HepG2 (cell line): Measurements from ENCODE around the gene CBX2. TPM values are rescaled to one million over a fixed set of nuclear protein-coding genes. Genes with fewer than 3 reads are reported as not detected.

ENCODE experiments used
- ARID4A ChIP-seq: sonication (generic); formaldehyde crosslinking; IDR thresholded peaks from 2 replicates; pipeline ENCODE4 v1.5.0; 2020; ENCODE audit warnings: mild to moderate bottlenecking, missing genetic modification reagents, borderline replicate concordance
- ARNTL ChIP-seq: sonication (generic); formaldehyde crosslinking; IDR thresholded peaks from 2 replicates; pipeline ENCODE4 v1.4.0; 2020; ENCODE audit warnings: mild to moderate bottlenecking, missing genetic modification reagents
- CREBL2 ChIP-seq: sonication (generic); formaldehyde crosslinking; IDR thresholded peaks from 2 replicates; pipeline ENCODE4 v1.8.1; 2023; ENCODE audit warnings: missing genetic modification reagents, mild to moderate bottlenecking, borderline replicate concordance
- FOXP4 ChIP-seq: sonication (generic); formaldehyde crosslinking; IDR thresholded peaks from 2 replicates; pipeline ENCODE4 v1.4.0; 2020; ENCODE audit warnings: missing genetic modification reagents
- ISL2 ChIP-seq: sonication (generic); formaldehyde crosslinking; IDR thresholded peaks from 2 replicates; pipeline ENCODE4 v1.5.0; 2020; ENCODE audit warnings: missing genetic modification reagents
- NCOA5 ChIP-seq: sonication (generic); formaldehyde crosslinking; IDR thresholded peaks from 2 replicates; pipeline ENCODE4 v1.4.0; 2020; ENCODE audit warnings: missing genetic modification reagents
- POGK ChIP-seq: sonication (generic); formaldehyde crosslinking; conservative IDR thresholded peaks from 2 replicates; pipeline ENCODE4 v1.8.0; 2022; ENCODE audit warnings: mild to moderate bottlenecking, moderate library complexity, missing genetic modification reagents
- RORA ChIP-seq: sonication (generic); formaldehyde crosslinking; IDR thresholded peaks from 2 replicates; pipeline ENCODE4 v1.5.0; 2020; ENCODE audit warnings: mild to moderate bottlenecking, missing genetic modification reagents, moderate library complexity
- ZFP36L1 ChIP-seq: sonication (generic); formaldehyde crosslinking; IDR thresholded peaks from 2 replicates; pipeline ENCODE4 v1.8.0; 2022; ENCODE audit warnings: mild to moderate bottlenecking, missing genetic modification reagents, moderate library complexity
- ZKSCAN8 ChIP-seq: IDR thresholded peaks from 2 replicates; pipeline ENCODE4 v1.6.1; 2016; ENCODE audit warnings: borderline replicate concordance, missing genetic modification reagents, missing compliant biosample characterization
- ZMYM3 ChIP-seq: sonication (generic); formaldehyde crosslinking; IDR thresholded peaks from 2 replicates; pipeline ENCODE4 v1.5.1; 2020; ENCODE audit warnings: mild to moderate bottlenecking, missing genetic modification reagents
- ZNF230 ChIP-seq: sonication (generic); formaldehyde crosslinking; IDR thresholded peaks from 2 replicates; pipeline ENCODE4 v1.4.0; 2020; ENCODE audit warnings: mild to moderate bottlenecking, missing genetic modification reagents
- ZNF567 ChIP-seq: sonication (generic); formaldehyde crosslinking; IDR thresholded peaks from 2 replicates; pipeline ENCODE4 v1.8.1; 2023; ENCODE audit warnings: mild to moderate bottlenecking, missing genetic modification reagents, borderline replicate concordance
- ZNF746 ChIP-seq: sonication (generic); formaldehyde crosslinking; IDR thresholded peaks from 2 replicates; pipeline ENCODE4 v1.8.0; 2022; ENCODE audit warnings: mild to moderate bottlenecking, missing genetic modification reagents
- ZNF781 ChIP-seq: sonication (generic); formaldehyde crosslinking; IDR thresholded peaks from 2 replicates; pipeline ENCODE4 v1.5.1; 2020; ENCODE audit warnings: borderline replicate concordance, mild to moderate bottlenecking, missing genetic modification reagents; ENCODE audit errors: not compliant biosample characterization
- ZNF891 ChIP-seq: sonication (generic); formaldehyde crosslinking; IDR thresholded peaks from 2 replicates; pipeline ENCODE4 v1.5.0; 2020; ENCODE audit warnings: mild to moderate bottlenecking, missing genetic modification reagents
- polyA plus RNA-seq, 8 experiments: library from polyadenylated mRNA; depleted of rRNA in 3 of 8; stranded (reverse) in 7 of 8; unstranded in 1 of 8; fragments of >200 nt; fragmentation: Illumina TruSeq in 4 of 8; extraction: Trizol in 4 of 8; gene quantifications; 2 replicates each; pipeline versions ENCODE4 v1.2.1 to v1.2.3, GENCODE V29; 2011 to 2016; ENCODE audit warnings: low read depth in 4 of 8, missing spikeins in 1 of 8, mixed read lengths in 1 of 8; ENCODE audit not compliant: insufficient read depth in 1 of 8
- total RNA-seq, 5 experiments: library from RNA; depleted of rRNA; stranded (reverse); fragments of >200 nt; fragmentation: Illumina TruSeq; extraction: Trizol; gene quantifications; 2 replicates each; pipeline ENCODE4 v1.2.3, GENCODE V29; 2016; ENCODE audit warnings: low read depth in 1 of 5
- TF ChIP-seq, protein P1 (sequence below): sonication (generic); formaldehyde crosslinking; IDR thresholded peaks from 2 replicates; pipeline ENCODE4 v1.9.0; 2021; ENCODE audit warnings: missing genetic modification reagents, borderline replicate concordance

The CBX2 gene
- total and polyA plus RNA-seq, 2 of the 13 experiments (the other 11 are each of a cell fraction or from before 2014, with no cell fraction given) = 14.5 to 31.1 TPM

- TF ChIP-seq ISL2 (CRISPR knock-in tag) (peak; percentile 85), NCOA5 (CRISPR knock-in tag) (no peak), ZNF746 (CRISPR knock-in tag) (peak; percentile 94), CREBL2 (no peak), ZKSCAN8 (CRISPR knock-in tag) (peak; percentile 89), POGK (CRISPR knock-in tag) (peak; percentile 99), FOXP4 (CRISPR knock-in tag) (peak; percentile 99), ZNF781 (peak; percentile 54), ZNF567 (no peak), ZNF891 (CRISPR knock-in tag) (0 out of 2 replicates have a peak, but pooled peaks have one; percentile 22), ZFP36L1 (no peak), ZMYM3 (CRISPR knock-in tag) (peak; percentile 69; the same call in 1 of the 2 replicates), ARNTL (no peak; the same call in 1 of the 2 replicates), RORA (CRISPR knock-in tag) (no peak), ARID4A (CRISPR knock-in tag) (peak; percentile 77; the same call in 1 of the 2 replicates), ZNF230 (no peak)
- TF ChIP-seq, protein P1, sequence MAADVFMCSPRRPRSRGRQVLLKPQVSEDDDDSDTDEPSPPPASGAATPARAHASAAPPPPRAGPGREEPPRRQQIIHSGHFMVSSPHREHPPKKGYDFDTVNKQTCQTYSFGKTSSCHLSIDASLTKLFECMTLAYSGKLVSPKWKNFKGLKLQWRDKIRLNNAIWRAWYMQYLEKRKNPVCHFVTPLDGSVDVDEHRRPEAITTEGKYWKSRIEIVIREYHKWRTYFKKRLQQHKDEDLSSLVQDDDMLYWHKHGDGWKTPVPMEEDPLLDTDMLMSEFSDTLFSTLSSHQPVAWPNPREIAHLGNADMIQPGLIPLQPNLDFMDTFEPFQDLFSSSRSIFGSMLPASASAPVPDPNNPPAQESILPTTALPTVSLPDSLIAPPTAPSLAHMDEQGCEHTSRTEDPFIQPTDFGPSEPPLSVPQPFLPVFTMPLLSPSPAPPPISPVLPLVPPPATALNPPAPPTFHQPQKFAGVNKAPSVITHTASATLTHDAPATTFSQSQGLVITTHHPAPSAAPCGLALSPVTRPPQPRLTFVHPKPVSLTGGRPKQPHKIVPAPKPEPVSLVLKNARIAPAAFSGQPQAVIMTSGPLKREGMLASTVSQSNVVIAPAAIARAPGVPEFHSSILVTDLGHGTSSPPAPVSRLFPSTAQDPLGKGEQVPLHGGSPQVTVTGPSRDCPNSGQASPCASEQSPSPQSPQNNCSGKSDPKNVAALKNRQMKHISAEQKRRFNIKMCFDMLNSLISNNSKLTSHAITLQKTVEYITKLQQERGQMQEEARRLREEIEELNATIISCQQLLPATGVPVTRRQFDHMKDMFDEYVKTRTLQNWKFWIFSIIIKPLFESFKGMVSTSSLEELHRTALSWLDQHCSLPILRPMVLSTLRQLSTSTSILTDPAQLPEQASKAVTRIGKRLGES = no peak
Measured at GRCh38 chr17:79821331-79822095, 43.6 kb downstream of the CBX2 start (continued).
